CD4-positive, alpha-beta T cell (primary cell): ENCODE data around the gene GPC6. TPM values are rescaled to one million over a fixed set of nuclear protein-coding genes. Genes with fewer than 3 reads are reported as not detected.

Source experiments
- ATAC-seq: fragments of 200-7000 bp; cut with Tn5 transposase; one replicate; pipeline ENCODE4 v1.10.0; 2022; ENCODE audit warnings: mild to moderate bottlenecking; ENCODE audit not compliant: poor library complexity
- CTCF ChIA-PET: fragments of 350-600 bp; sonication (Branson Sonifier 250); formaldehyde crosslinking; loops from one replicate; lab custom pipeline; 2021; ENCODE audit warnings: antibody characterized with exemption, inconsistent platforms; lab: Charles Lee
- POLR2A ChIA-PET: fragments of 350-600 bp; sonication (Branson Sonifier 250); formaldehyde crosslinking; loops from one replicate; lab custom pipeline; 2021; ENCODE audit warnings: antibody characterized with exemption, inconsistent platforms; lab: Charles Lee
- DNase-seq, 14 experiments: peaks; one replicate each; pipeline ENCODE4 v3.0.0-alpha.2; 2013 to 2020; ENCODE audit warnings: mixed read lengths in 2 of 14
- H3K27ac ChIP-seq, 2 donors: one replicate each; pipeline versions ENCODE4 v1.5.1 to v1.7.0; 2013; ENCODE audit warnings: low read length in 2 of 2, low read depth in 1 of 2, mild to moderate bottlenecking in 1 of 2
- H3K27me3 ChIP-seq, 2 experiments: 1 replicate in 1 of 2; 2 replicates in 1 of 2; pipeline versions ENCODE4 v1.6.1 to v1.7.0; 2013; ENCODE audit warnings: low read length in 2 of 2, control low read depth in 1 of 2, mild to moderate bottlenecking in 1 of 2, moderate library complexity in 1 of 2; ENCODE audit not compliant: insufficient read depth in 2 of 2, control insufficient read depth in 1 of 2
- H3K36me3 ChIP-seq: one replicate; pipeline ENCODE4 v1.6.1; 2013; ENCODE audit warnings: low read length, control low read depth; ENCODE audit not compliant: insufficient read depth
- H3K4me1 ChIP-seq: one replicate; pipeline ENCODE4 v1.6.1; 2013; ENCODE audit warnings: low read length, control low read depth; ENCODE audit not compliant: insufficient read depth
- H3K4me3 ChIP-seq: one replicate; pipeline ENCODE4 v1.5.1; 2013; ENCODE audit warnings: mild to moderate bottlenecking, low read length, moderate library complexity
- H3K9me3 ChIP-seq, 2 experiments: 1 replicate in 1 of 2; 2 replicates in 1 of 2; pipeline versions ENCODE4 v1.6.1 to v1.7.0; 2013; ENCODE audit warnings: low read length in 2 of 2, mild to moderate bottlenecking in 2 of 2, control low read depth in 1 of 2, moderate library complexity in 1 of 2; ENCODE audit not compliant: control insufficient read depth in 1 of 2, insufficient read depth in 1 of 2
- H3K27ac Mint-ChIP-seq: one replicate; pipeline ENCODE4 v1.8.0; 2020; ENCODE audit warnings: mixed read lengths
- H3K27me3 Mint-ChIP-seq: one replicate; pipeline ENCODE4 v1.8.0; 2021; ENCODE audit warnings: mixed read lengths
- H3K36me3 Mint-ChIP-seq: one replicate; pipeline ENCODE4 v1.8.0; 2021; ENCODE audit warnings: low read depth, mixed read lengths
- H3K4me1 Mint-ChIP-seq: one replicate; pipeline ENCODE4 v1.8.0; 2021; ENCODE audit warnings: low read depth, mixed read lengths
- H3K4me3 Mint-ChIP-seq: one replicate; pipeline ENCODE4 v1.8.0; 2020; ENCODE audit warnings: mild to moderate bottlenecking, mixed read lengths
- H3K9me3 Mint-ChIP-seq: one replicate; pipeline ENCODE4 v1.8.0; 2020; ENCODE audit warnings: mixed read lengths
- CTCF ChIP-seq: fragments of 200-600 bp; IDR thresholded peaks from one replicate; pipeline ENCODE4 v1.8.0; 2022; ENCODE audit warnings: antibody characterized with exemption, mild to moderate bottlenecking
- intact Hi-C, 2 experiments: fragments of 100-400 bp; cut with DNase I in 1 of 2; cut with micrococcal nuclease in 1 of 2; formaldehyde crosslinking; loops; one replicate each; pipeline versions ENCODE4 v1.15.1 to v1.9.0; 2023 to 2025; cut with DNase I, micrococcal nuclease
- total RNA-seq, 174 experiments: library from RNA in 2 of 174; stranded (reverse) in 2 of 174; gene quantifications; one replicate each; pipeline ENCODE4 v1.2.3 and lab custom pipeline; 2021 to 2026

Gene GPC6
- total RNA-seq, 2 experiments from 2014 or later, result not detected

GRCh38 chr13:93262729-93263345 is 36.2 kb downstream of the GPC6 start:
- POLR2A ChIA-PET, result no interaction called here
- no peak for TF ChIP-seq CTCF
- CTCF ChIA-PET, result no interaction called here
- Mint-ChIP-seq H3K27ac (no peak overlapping the region), H3K4me1 (no peaks in the 10 kb centered on the region), H3K27me3 (no peaks in the 10 kb centered on the region), H3K36me3 (no peaks in the 10 kb centered on the region), H3K9me3 (peaks cover 2% of the 10 kb centered on the region), H3K4me3 (no peak overlapping the region)
- H3K27me3 ChIP-seq, result no peaks in the 10 kb centered on the region
- intact Hi-C loops, result no loop called here
- no peak for ATAC-seq
- no peaks in the 10 kb centered on the region for H3K36me3 ChIP-seq
- H3K4me1 ChIP-seq, result no peaks in the 10 kb centered on the region
- no peak overlapping the region for H3K4me3 ChIP-seq
- no peaks in the 10 kb centered on the region for H3K9me3 ChIP-seq
- no peak for DNase-seq
- H3K27ac ChIP-seq, result no peak overlapping the region

GRCh38 chr13:93264876-93265275 is 38.3 kb downstream of the GPC6 start:
- no peaks in the 10 kb centered on the region for H3K27me3 ChIP-seq
- TF ChIP-seq CTCF, result no peak
- ChIA-PET CTCF (no interaction called here), POLR2A (no interaction called here)
- H3K4me1 ChIP-seq, result no peaks in the 10 kb centered on the region
- no peak overlapping the region for H3K27ac ChIP-seq
- no peaks in the 10 kb centered on the region for H3K27me3 Mint-ChIP-seq
- no peaks in the 10 kb centered on the region for H3K9me3 ChIP-seq
- intact Hi-C loops, result no loop called here
- no peaks in the 10 kb centered on the region for H3K9me3 Mint-ChIP-seq
- H3K36me3 ChIP-seq, result no peaks in the 10 kb centered on the region
- H3K27ac Mint-ChIP-seq, result no peak overlapping the region
- H3K4me3 Mint-ChIP-seq, result no peak overlapping the region
- H3K36me3 Mint-ChIP-seq, result no peaks in the 10 kb centered on the region
- no peaks in the 10 kb centered on the region for H3K4me1 Mint-ChIP-seq
- H3K4me3 ChIP-seq, result no peak overlapping the region
- DNase-seq (no peak), ATAC-seq (no peak)

GRCh38 chr13:93265800-93266199 is 39.2 kb downstream of the GPC6 start:
- Histone ChIP-seq H3K27me3 (no peaks in the 10 kb centered on the region), H3K4me1 (no peaks in the 10 kb centered on the region), H3K27ac (no peak overlapping the region), H3K9me3 (no peaks in the 10 kb centered on the region), H3K4me3 (no peak overlapping the region), H3K36me3 (no peaks in the 10 kb centered on the region)
- Mint-ChIP-seq H3K27ac (no peak overlapping the region), H3K36me3 (no peaks in the 10 kb centered on the region), H3K27me3 (no peaks in the 10 kb centered on the region), H3K4me1 (no peaks in the 10 kb centered on the region), H3K4me3 (no peak overlapping the region), H3K9me3 (no peaks in the 10 kb centered on the region)
- TF ChIP-seq CTCF, result no peak
- POLR2A ChIA-PET, result no interaction called here
- DNase-seq (no peak), ATAC-seq (no peak)
- CTCF ChIA-PET, result no interaction called here
- intact Hi-C loops, result no loop called here
